ENCODE measurements around the gene MTMR1.

The MTMR1 gene

DNA sequence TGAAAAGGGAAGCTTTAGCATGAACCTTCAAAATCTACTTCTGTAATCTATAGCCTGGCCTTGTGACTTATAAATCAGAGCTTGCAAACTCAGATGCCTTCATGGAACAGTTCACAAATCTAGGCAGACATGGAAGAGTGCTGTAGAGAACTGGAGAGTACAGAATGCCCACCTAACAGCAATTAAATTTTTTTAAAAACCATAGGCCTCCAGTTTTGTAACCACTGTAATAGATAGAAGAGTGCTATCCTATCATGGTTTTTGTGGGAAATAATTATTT, 10.4 kb downstream of the MTMR1 start:
- no peaks in the 10 kb centered on the region for H3K27me3 Mint-ChIP-seq
- peaks cover 12% of the 10 kb centered on the region for H3K36me3 Mint-ChIP-seq (ENCODE audit: low read depth)
- peak overlapping the region; percentile 70 for H3K27ac Mint-ChIP-seq
- H3K9me3 Mint-ChIP-seq, result no peaks in the 10 kb centered on the region
- peaks cover 24% of the 10 kb centered on the region for H3K4me1 Mint-ChIP-seq (ENCODE audit: low read depth)
- intact Hi-C loops (cut with micrococcal nuclease), result loop anchor here (1.0 kb wide), 1 partner anchor 9 kb away; no protein-coding TSS in a partner anchor
- no peak overlapping the region for H3K4me3 Mint-ChIP-seq

DNA sequence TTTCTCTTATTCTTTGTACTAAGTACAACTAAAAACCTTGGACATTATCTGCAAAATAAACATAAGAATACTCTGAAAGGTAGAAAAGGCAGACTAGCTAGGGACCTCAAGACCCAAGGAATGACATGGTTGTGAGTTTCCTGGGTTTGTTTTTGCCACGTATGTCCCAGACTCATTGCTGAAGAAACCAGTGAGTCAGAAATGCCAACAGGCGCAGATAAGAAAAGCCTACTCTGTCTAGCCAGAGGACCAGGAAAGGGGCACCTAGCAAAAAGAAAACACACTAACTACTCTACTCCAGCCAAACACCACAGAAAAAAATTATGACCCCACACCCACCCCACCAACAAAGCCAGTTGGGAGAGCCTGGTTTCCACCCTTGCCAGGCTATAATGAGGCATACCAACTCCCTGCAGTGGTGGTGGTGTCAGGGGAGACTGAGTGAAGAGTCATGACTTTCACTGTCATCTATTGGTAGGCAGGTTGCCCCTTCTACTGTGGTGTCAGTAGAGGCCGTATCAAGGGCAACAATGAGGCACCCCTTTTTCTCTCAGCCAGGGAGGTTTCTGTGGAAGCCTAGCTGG, 10.9 kb downstream of the MTMR1 start:
- H3K36me3 Mint-ChIP-seq (ENCODE audit: low read depth), result peaks cover 12% of the 10 kb centered on the region
- intact Hi-C loops (cut with micrococcal nuclease), result no loop called here

DNA sequence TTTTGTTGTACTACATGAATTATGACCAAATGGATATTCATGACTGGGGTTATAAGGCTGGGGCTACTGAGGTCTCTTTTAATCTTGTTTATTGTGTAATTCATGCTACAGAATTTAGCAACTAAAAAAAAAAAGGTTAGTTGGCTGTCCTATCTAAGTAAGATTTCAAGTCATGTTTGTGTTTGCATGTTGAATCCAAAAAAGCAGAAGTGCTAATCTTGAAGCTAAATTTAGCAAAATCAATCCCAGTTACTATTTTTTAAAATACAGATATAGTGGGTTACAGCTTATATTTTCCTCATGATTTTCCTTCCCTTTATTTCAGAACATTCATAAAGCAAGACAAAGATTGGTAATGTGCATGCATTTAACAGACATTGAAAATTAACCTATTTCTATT, 19.4 kb downstream of the MTMR1 start:
- intact Hi-C loops (cut with micrococcal nuclease), result no loop called here
- Mint-ChIP-seq H3K36me3 (ENCODE audit: low read depth) (no peaks in the 10 kb centered on the region), H3K27me3 (no peaks in the 10 kb centered on the region), H3K9me3 (no peaks in the 10 kb centered on the region), H3K4me3 (no peak overlapping the region), H3K4me1 (ENCODE audit: low read depth) (peaks cover 24% of the 10 kb centered on the region), H3K27ac (no peak overlapping the region)

More for the DNA sequence above, 10.9 kb downstream of the MTMR1 start:
- Mint-ChIP-seq H3K4me3 (no peak overlapping the region), H3K9me3 (no peaks in the 10 kb centered on the region), H3K4me1 (ENCODE audit: low read depth) (peaks cover 24% of the 10 kb centered on the region), H3K27me3 (no peaks in the 10 kb centered on the region), H3K27ac (peak overlapping the region; percentile 70)

DNA sequence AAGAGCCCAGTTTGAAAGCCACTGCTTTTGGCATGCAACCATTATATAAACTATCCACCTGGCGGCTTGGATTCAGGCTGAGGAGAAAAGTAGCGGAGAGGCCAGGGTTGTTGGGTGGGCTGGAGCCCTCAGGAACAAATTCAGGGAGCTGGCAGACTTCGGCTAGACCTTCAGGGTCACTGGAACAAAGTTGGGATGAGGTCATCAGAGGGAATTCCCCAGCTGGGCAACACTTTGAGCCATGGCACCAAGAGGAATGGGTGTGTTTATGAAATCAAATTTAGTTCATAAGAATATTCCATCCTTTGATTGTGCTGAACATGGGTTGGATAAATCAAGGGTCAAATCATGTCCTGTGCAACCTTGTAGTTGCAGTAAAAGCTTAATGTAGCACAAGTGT, 22.0 kb downstream of the MTMR1 start:
- Mint-ChIP-seq H3K36me3 (ENCODE audit: low read depth) (peaks cover 3% of the 10 kb centered on the region), H3K4me3 (no peak overlapping the region), H3K9me3 (no peaks in the 10 kb centered on the region), H3K4me1 (ENCODE audit: low read depth) (peaks cover 16% of the 10 kb centered on the region), H3K27me3 (no peaks in the 10 kb centered on the region), H3K27ac (no peak overlapping the region)
- intact Hi-C loops (cut with micrococcal nuclease), result no loop called here

DNA sequence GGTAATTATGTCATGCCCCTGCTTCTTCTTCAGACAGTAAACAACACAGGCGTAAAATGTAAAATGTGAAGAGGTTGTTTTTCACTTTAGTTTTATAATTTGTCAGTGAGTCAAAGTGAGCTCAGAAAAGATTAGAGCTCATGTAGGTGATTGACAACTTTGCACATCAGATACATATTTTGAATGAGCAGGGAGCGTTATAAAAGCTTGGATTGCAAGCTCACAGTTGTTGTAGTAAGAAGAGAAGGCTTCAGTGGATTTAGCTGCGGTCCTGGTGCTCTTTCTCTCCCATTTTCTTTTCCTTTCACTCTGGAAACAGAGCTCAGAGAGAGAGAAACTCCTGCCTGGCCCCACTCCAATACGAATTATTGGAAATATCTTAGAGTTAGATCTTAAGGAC, 26.4 kb downstream of the MTMR1 start:
- Mint-ChIP-seq H3K4me3 (no peak overlapping the region), H3K9me3 (no peaks in the 10 kb centered on the region), H3K4me1 (ENCODE audit: low read depth) (peaks cover 7% of the 10 kb centered on the region), H3K27ac (no peak overlapping the region), H3K36me3 (ENCODE audit: low read depth) (peaks cover 7% of the 10 kb centered on the region), H3K27me3 (no peaks in the 10 kb centered on the region)
- intact Hi-C loops (cut with micrococcal nuclease), result no loop called here

DNA sequence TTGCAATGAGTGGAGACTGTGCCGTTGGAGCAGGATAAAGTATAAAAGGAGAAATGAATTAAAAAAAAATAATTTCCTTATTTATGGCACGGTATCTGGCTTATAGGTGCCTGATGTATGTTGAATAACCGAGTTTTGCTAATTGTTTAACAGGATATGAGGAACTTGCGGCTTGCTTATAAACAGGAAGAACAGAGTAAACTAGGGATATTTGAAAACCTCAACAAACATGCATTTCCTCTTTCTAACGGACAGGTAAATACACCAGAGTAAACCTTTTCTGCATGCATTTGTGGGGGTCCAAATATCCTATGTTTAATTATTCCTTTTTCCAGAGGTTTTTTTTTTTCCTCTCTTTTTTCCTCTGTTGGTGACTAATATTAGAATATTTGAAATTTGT, 36.8 kb downstream of the MTMR1 start:
- no peaks in the 10 kb centered on the region for H3K9me3 Mint-ChIP-seq
- no peaks in the 10 kb centered on the region for H3K27me3 Mint-ChIP-seq
- peaks cover 17% of the 10 kb centered on the region for H3K4me1 Mint-ChIP-seq (ENCODE audit: low read depth)
- H3K36me3 Mint-ChIP-seq (ENCODE audit: low read depth), result peaks cover 58% of the 10 kb centered on the region
- no peak overlapping the region for H3K4me3 Mint-ChIP-seq
- intact Hi-C loops (cut with micrococcal nuclease), result no loop called here
- no peak overlapping the region for H3K27ac Mint-ChIP-seq

DNA sequence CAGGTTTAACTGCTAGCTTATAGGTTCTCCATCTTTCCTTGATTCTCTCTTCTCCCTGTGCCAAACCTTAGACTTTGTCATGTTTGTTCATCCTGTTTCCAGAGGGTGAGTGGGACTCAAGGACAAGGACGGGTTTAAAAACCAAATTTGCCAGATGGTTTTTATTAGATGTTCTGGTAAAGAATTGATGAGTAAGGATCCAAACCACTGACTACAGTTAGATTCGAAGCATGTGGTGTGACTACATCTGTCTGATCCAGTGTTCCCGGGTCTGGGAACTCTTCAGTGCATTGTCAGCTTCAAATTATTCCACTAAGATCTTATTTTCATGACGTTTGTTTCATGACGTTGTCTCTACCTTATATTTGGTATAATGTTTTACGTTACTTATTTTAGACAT, 37.5 kb downstream of the MTMR1 start:
- Mint-ChIP-seq H3K36me3 (ENCODE audit: low read depth) (peaks cover 56% of the 10 kb centered on the region), H3K9me3 (no peaks in the 10 kb centered on the region), H3K4me3 (no peak overlapping the region), H3K27me3 (no peaks in the 10 kb centered on the region), H3K27ac (no peak overlapping the region), H3K4me1 (ENCODE audit: low read depth) (peaks cover 24% of the 10 kb centered on the region)
- intact Hi-C loops (cut with micrococcal nuclease), result no loop called here

DNA sequence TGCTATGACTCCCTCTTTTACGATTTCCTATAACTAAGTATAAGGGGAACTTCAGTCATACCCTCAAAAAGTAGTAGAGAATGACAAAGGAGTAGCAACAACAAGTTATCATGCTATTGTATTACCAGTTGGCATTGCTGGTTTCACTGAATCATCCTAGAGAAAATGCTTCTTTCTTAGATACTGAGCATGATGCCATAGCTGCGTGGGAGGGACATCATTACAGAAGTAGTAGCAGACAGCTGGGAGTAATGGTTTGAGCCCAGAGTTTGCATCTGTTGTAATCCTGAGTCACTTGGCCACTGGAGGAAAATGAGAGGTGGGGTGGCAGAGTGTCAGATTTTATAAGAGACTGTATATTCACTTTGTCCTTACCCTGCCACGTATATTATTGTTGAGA, 38.6 kb downstream of the MTMR1 start:
- intact Hi-C loops (cut with micrococcal nuclease), result no loop called here
- H3K4me3 Mint-ChIP-seq, result no peak overlapping the region
- no peaks in the 10 kb centered on the region for H3K27me3 Mint-ChIP-seq
- H3K27ac Mint-ChIP-seq, result no peak overlapping the region
- H3K36me3 Mint-ChIP-seq (ENCODE audit: low read depth), result peaks cover 48% of the 10 kb centered on the region
- H3K9me3 Mint-ChIP-seq, result no peaks in the 10 kb centered on the region
- H3K4me1 Mint-ChIP-seq (ENCODE audit: low read depth), result peaks cover 30% of the 10 kb centered on the region

DNA sequence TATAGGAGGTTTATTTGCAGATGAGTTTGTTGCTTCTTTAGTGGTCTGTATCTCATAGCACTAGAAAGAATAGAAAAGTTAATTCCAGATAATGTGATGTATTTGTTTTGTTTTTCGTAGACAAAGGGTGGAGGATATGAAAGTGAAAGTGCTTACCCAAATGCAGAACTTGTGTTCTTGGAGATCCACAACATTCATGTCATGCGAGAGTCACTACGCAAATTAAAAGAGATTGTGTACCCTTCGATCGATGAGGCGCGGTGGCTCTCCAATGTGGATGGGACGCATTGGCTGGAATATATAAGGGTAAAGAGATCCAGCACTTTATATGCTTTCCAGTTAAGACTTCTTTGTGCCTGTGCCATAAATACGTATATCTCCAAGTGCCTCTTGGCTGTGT, 43.3 kb downstream of the MTMR1 start:
- H3K27ac Mint-ChIP-seq, result peak overlapping the region; percentile 76
- peaks cover 25% of the 10 kb centered on the region for H3K4me1 Mint-ChIP-seq (ENCODE audit: low read depth)
- no peaks in the 10 kb centered on the region for H3K27me3 Mint-ChIP-seq
- H3K9me3 Mint-ChIP-seq, result no peaks in the 10 kb centered on the region
- H3K36me3 Mint-ChIP-seq (ENCODE audit: low read depth), result peaks cover 68% of the 10 kb centered on the region
- intact Hi-C loops (cut with micrococcal nuclease), result no loop called here
- peak overlapping the region; percentile 49 for H3K4me3 Mint-ChIP-seq

DNA sequence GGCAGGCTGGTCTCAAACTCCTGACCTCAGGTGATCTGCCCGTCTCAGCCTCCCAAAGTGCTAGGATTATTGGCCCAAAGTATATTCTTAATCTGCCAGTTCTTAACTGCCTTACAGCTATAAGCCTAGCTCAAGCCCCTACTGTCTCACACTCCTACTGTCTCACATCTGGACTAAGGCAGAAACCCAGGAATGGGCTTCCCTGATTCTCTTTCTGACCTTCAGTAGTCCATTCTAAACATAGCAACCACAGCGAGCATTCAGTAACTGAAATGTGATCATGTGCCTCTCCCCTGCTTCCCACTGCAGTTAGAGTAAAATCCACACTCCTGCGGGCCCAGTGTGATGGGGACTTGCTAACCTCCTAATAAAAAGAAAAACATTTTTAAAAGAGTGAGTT, 58.9 kb downstream of the MTMR1 start:
- Mint-ChIP-seq H3K27me3 (no peaks in the 10 kb centered on the region), H3K27ac (no peak overlapping the region), H3K4me1 (ENCODE audit: low read depth) (no peaks in the 10 kb centered on the region), H3K36me3 (ENCODE audit: low read depth) (peaks cover 52% of the 10 kb centered on the region), H3K9me3 (no peaks in the 10 kb centered on the region), H3K4me3 (no peak overlapping the region)
- intact Hi-C loops (cut with micrococcal nuclease), result no loop called here

DNA sequence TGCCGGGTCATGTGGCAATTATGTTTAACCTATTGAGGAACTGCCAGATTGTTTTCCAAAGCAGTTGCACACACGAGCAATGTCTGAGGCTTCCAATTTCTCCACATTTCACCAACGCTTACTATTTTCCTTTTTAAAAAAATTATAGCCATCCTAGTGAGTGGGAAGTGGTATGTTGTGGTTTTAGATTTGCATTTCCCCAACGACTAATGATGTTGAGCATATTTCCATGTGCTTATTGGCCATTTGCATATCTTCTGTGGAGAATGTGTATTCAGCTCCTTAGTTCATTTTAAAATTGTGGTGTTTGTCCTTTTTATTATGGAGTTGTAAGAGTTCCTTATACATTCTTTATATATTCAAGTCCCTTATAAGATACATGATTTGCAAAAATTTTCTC, 60.2 kb downstream of the MTMR1 start:
- Mint-ChIP-seq H3K4me1 (ENCODE audit: low read depth) (no peaks in the 10 kb centered on the region), H3K27me3 (no peaks in the 10 kb centered on the region), H3K9me3 (no peaks in the 10 kb centered on the region), H3K4me3 (no peak overlapping the region), H3K27ac (no peak overlapping the region), H3K36me3 (ENCODE audit: low read depth) (peaks cover 63% of the 10 kb centered on the region)
- intact Hi-C loops (cut with micrococcal nuclease), result no loop called here

DNA sequence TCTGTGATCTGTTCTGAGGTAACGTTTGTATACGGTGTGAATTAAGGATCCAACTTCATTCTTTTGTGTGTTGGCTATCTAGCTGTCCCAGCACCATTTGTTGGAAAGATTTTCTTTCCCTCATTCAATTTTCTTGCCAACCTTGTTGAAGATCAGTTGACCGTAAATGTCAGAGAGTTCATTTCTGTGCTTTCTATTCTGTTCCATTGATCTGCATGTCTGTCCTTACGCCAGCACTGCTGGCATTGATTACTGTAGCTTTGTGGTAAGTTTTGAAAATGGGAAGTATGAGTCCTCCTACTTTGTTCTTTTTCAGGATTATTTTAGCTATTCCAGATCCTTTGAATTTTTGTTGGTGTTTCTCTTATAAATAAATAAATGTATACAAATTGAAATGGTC, 60.8 kb downstream of the MTMR1 start:
- intact Hi-C loops (cut with micrococcal nuclease), result no loop called here
- Mint-ChIP-seq H3K4me3 (no peak overlapping the region), H3K9me3 (no peaks in the 10 kb centered on the region), H3K4me1 (ENCODE audit: low read depth) (no peaks in the 10 kb centered on the region), H3K36me3 (ENCODE audit: low read depth) (peaks cover 64% of the 10 kb centered on the region), H3K27me3 (no peaks in the 10 kb centered on the region), H3K27ac (no peak overlapping the region)

DNA sequence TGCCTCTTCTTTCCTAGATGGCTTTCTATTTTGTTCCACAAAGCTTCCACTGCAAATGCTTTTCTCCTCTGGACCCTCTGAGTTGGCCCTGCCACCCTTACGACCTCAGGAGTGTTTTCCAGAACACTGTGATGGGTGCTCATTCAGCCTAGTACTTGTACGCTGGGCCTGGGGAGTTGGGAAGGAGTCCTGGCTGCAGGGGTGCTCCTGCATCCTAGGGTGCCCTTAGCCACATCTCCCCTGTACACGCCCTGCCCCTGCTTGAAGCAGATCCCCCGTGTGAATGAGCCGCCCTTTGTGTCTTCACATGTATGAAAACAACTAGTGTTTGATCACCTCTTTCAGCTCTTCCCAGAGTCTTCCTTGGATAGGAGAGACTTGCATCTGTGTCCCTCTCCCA, 64.2 kb downstream of the MTMR1 start:
- Mint-ChIP-seq H3K36me3 (ENCODE audit: low read depth) (peaks cover 44% of the 10 kb centered on the region), H3K27ac (no peak overlapping the region), H3K27me3 (no peaks in the 10 kb centered on the region), H3K9me3 (no peaks in the 10 kb centered on the region), H3K4me3 (no peak overlapping the region), H3K4me1 (ENCODE audit: low read depth) (no peaks in the 10 kb centered on the region)
- intact Hi-C loops (cut with micrococcal nuclease), result no loop called here

DNA sequence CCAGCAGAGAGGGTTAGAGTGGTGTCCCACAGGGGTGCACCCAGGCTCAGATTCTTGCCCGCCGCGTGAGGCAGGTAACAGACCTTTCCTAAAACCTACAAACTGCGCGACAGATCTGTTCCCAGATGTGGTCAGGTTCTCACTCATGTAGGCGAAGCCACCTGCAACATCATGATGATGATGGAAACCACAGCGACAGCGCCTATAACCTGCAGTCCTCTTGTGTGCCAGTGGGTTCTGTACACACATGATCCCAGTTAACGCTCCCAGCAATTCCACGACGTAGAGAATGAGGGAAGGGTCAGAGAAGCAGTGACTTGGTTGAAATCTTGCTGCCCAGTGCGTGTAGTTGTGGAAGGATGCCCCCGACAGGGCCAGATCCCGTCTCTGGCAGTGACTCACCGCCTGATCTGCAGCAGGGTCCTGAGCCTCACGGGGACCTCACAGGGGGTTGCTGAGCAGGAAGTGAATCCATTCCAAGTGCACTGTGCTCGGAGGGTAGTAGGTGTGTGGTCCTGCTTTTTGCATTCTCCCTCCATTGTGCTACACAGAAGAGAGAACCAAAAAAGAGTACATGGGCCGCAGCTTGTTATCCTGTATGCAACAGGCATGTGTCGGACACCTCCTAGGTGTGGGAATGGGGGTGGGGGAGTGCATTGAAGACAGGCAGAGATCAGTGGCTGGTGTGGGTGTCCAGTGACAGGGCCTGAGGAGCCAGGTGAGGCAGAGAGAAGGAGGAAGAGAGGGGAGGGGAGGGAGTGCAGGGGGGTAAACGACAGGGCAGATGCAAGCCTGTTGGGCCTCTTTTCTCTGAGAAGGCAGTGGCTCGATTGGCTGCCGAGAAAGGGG, 66.6 kb downstream of the MTMR1 start:
- no peak overlapping the region for H3K27ac Mint-ChIP-seq
- no peaks in the 10 kb centered on the region for H3K4me1 Mint-ChIP-seq (ENCODE audit: low read depth)
- H3K9me3 Mint-ChIP-seq, result no peaks in the 10 kb centered on the region
- H3K27me3 Mint-ChIP-seq, result no peaks in the 10 kb centered on the region
- intact Hi-C loops (cut with micrococcal nuclease), result no loop called here
- no peak overlapping the region for H3K4me3 Mint-ChIP-seq
- peaks cover 67% of the 10 kb centered on the region for H3K36me3 Mint-ChIP-seq (ENCODE audit: low read depth)

Data from dendritic cell treated with granulocyte-macrophage colony-stimulating factor and Interleukin-4, amounts not matched to agents 40 ng/mL and 50 ng/mL, for 4 days (primary cell).